Measurements from ENCODE around the gene UNC79.

DNA sequence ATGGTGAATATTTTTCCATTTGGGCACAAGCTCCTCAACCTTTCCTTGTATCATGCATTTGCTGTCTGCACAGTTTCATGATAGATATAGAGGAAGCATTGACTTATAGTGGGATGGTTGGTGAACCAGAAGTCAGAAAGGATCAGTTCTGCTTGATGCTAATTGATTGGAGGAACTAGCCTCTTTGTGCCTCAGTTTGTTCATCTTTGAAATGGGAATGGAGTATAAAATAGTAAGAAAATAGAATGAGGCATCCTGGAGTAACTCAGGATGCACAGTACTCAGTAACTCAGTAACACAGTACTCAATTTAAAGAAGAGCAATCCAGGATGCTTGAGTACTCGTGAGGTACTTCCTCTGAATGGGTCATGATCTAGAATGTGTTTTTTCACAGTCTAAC, 109.5 kb downstream of the UNC79 start:
- TF ChIP-seq, protein P1, sequence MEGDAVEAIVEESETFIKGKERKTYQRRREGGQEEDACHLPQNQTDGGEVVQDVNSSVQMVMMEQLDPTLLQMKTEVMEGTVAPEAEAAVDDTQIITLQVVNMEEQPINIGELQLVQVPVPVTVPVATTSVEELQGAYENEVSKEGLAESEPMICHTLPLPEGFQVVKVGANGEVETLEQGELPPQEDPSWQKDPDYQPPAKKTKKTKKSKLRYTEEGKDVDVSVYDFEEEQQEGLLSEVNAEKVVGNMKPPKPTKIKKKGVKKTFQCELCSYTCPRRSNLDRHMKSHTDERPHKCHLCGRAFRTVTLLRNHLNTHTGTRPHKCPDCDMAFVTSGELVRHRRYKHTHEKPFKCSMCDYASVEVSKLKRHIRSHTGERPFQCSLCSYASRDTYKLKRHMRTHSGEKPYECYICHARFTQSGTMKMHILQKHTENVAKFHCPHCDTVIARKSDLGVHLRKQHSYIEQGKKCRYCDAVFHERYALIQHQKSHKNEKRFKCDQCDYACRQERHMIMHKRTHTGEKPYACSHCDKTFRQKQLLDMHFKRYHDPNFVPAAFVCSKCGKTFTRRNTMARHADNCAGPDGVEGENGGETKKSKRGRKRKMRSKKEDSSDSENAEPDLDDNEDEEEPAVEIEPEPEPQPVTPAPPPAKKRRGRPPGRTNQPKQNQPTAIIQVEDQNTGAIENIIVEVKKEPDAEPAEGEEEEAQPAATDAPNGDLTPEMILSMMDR (IDR thresholded peaks at IDR 0.05; ENCODE audit: low read length): no peak
- TF ChIP-seq EZH2 (optimal IDR thresholded peaks at IDR 0.05; ENCODE audit: low read depth, low read length): no peak
- TF ChIP-seq EZH2phosphoT487 (IDR thresholded peaks at IDR 0.05; ENCODE audit: low read length): no peak
